Measurements from ENCODE around the gene TLN1. TPM values are rescaled to one million over a fixed set of nuclear protein-coding genes. Genes with fewer than 3 reads are reported as not detected.

Gene TLN1
- total and polyA plus RNA-seq, 2 of the 8 experiments (the other 6 are each of a cell fraction or from before 2014, with no cell fraction given) = 28.1 to 90.1 TPM

GRCh38 chr9:35708146-35708545 is 23.8 kb downstream of the TLN1 start:
- no peak overlapping the region for H3K14ac ChIP-seq (ENCODE audit: insufficient read length)
- H3K23ac ChIP-seq (ENCODE audit: insufficient read length) = no peak overlapping the region
- no peaks in the 10 kb centered on the region for H3K23me2 ChIP-seq (ENCODE audit: low read depth, low read length)
- TF ChIP-seq HDAC6 (IDR thresholded peaks at IDR 0.05; ENCODE audit: low read depth, low read length) (no peak), KDM4A (IDR thresholded peaks at IDR 0.05; ENCODE audit: low read depth, low read length, severe bottlenecking) (no peak), JUN (IDR thresholded peaks at IDR 0.05; ENCODE audit: low read depth, low read length) (no peak), TAF7 (optimal IDR thresholded peaks at IDR 0.05; ENCODE audit: borderline replicate concordance, low read depth, low read length) (no peak), POLR2A (IDR thresholded peaks at IDR 0.05; ENCODE audit: control extremely low read depth in 1 of 2, low read depth in 2 of 2, low read length in 2 of 2) (no peak), CREB1 (IDR thresholded peaks at IDR 0.05) (no peak), KDM1A (IDR thresholded peaks at IDR 0.05; ENCODE audit: borderline replicate concordance, low read length) (no peak), RXRA (IDR thresholded peaks at IDR 0.05; ENCODE audit: insufficient read depth, low read depth, low read length) (no peak), TCF12 (IDR thresholded peaks at IDR 0.05; ENCODE audit: low read depth, low read length) (no peak)
- no peak overlapping the region for H3K56ac ChIP-seq (replicated peaks; ENCODE audit: insufficient read length, low read depth, low read length)
- no peak overlapping the region for H4K5ac ChIP-seq (ENCODE audit: insufficient read length, low read depth, low read length)
- H2BK120ac ChIP-seq (replicated peaks; ENCODE audit: low read depth, low read length) = no peak overlapping the region
- no peak overlapping the region for H2BK12ac ChIP-seq (ENCODE audit: low read depth, low read length)
- H3K27me3 ChIP-seq (replicated peaks in 1 of 4; ENCODE audit: control insufficient read depth in 3 of 4, extremely low read depth in 1 of 4, insufficient read depth in 3 of 4, low read length in 3 of 4) = no peaks in the 10 kb centered on the region
- H4K91ac ChIP-seq (replicated peaks; ENCODE audit: insufficient read length, low read length) = no peak overlapping the region
- FAIRE-seq = no peak
- no peak overlapping the region for H3K4ac ChIP-seq (replicated peaks; ENCODE audit: insufficient read length, low read depth, low read length)
- 96% methylated on average over 4 of the region's 4 CpGs; no CpG with 5 or more reads in 1 of the 2 experiments for WGBS, 2 experiments (ENCODE audit: extremely low coverage in 1 of 2, insufficient coverage in 1 of 2, insufficient read length in 1 of 2, insufficient replicate concordance in 2 of 2, low coverage in 1 of 2, low lambda C conversion rate in 2 of 2, missing lambda C conversion rate in 1 of 2)
- H3K18ac ChIP-seq (ENCODE audit: extremely low read depth, low read length) = no peak overlapping the region
- ChIA-PET POLR2A (ENCODE audit: partially characterized antibody) (interaction anchor here (0.6 to 4.1 kb wide), 3 partner anchors 19 to 61 kb away, joined by 3 to 19 read pairs (median 3); no protein-coding TSS in a partner anchor), CTCF (ENCODE audit: partially characterized antibody) (interaction anchor here (0.7 to 13.1 kb wide), 7 partner anchors 9 to 62 kb away, joined by 3 to 199 read pairs (median 4); partner anchors contain the start of genes ARHGEF39 and TPM2)
- no peak overlapping the region for H2BK20ac ChIP-seq (ENCODE audit: low read length)
- no peak overlapping the region for H3K27ac ChIP-seq (ENCODE audit: low read depth, low read length)
- H2BK15ac ChIP-seq (ENCODE audit: low read length) = no peak overlapping the region
- H3K4me1 ChIP-seq (replicated peaks in 1 of 4; ENCODE audit: control insufficient read depth in 3 of 4, insufficient read depth in 4 of 4, low read length in 3 of 4) = no peaks in the 10 kb centered on the region
- no peak overlapping the region for H4K8ac ChIP-seq (ENCODE audit: extremely low read depth, insufficient read depth, low read length)
- no peak overlapping the region; a peak in 1 of 7 replicates for H3K9ac ChIP-seq (replicated peaks in 1 of 4; ENCODE audit: extremely low read depth in 1 of 4, low read depth in 3 of 4, low read length in 3 of 4)
- H2AFZ ChIP-seq (ENCODE audit: low read length) = no peak overlapping the region
- H4K20me1 ChIP-seq (replicated peaks in 1 of 2; ENCODE audit: control insufficient read depth in 1 of 2, insufficient read depth in 2 of 2, low read length in 2 of 2) = peaks cover 0 to 8% of the 10 kb centered on the region in 2 experiments
- no peak overlapping the region for H3K4me2 ChIP-seq (ENCODE audit: insufficient read depth in 1 of 2, low read depth in 2 of 2, low read length in 2 of 2)
- H2BK5ac ChIP-seq (ENCODE audit: low read depth, low read length) = no peak overlapping the region
- H3K4me3 ChIP-seq (ENCODE audit: extremely low read depth in 1 of 4, insufficient read depth in 2 of 4, low read depth in 3 of 4, low read length in 4 of 4) = no peak overlapping the region
- no peak overlapping the region for H2AK5ac ChIP-seq (ENCODE audit: low read depth, low read length)
- no peaks in the 10 kb centered on the region for H3K79me1 ChIP-seq (ENCODE audit: low read depth, low read length)
- no peaks in the 10 kb centered on the region for H3K79me2 ChIP-seq (ENCODE audit: control insufficient read depth in 1 of 2, insufficient read depth in 2 of 2, low read length in 2 of 2)
- no peaks in the 10 kb centered on the region for H3K9me3 ChIP-seq (ENCODE audit: insufficient read depth in 2 of 2, low read depth in 1 of 2, low read length in 1 of 2)
- H3K36me3 ChIP-seq (ENCODE audit: control insufficient read depth in 2 of 4, insufficient read depth in 4 of 4, low read length in 3 of 4) = peaks cover 32 to 89% (median 71%) of the 10 kb centered on the region in 4 experiments
- DNase-seq (ENCODE audit: low read depth in 1 of 2, low spot score in 2 of 2) = no peak
